HL-60 (cell line): ENCODE results near the gene SSMEM1.

Experiments used
- GABPA ChIP-seq: IDR thresholded peaks from 2 replicates; pipeline ENCODE4 v1.6.1; 2012; ENCODE audit warnings: low read depth
- POLR2AphosphoS5 ChIP-seq: IDR thresholded peaks from 2 replicates; pipeline ENCODE4 v1.6.1; 2012; ENCODE audit warnings: low read depth
- SPI1 ChIP-seq: IDR thresholded peaks from 2 replicates; pipeline ENCODE4 v1.6.1; 2012; ENCODE audit warnings: low read depth, mild to moderate bottlenecking, borderline replicate concordance
- TF ChIP-seq, protein P1 (sequence below): IDR thresholded peaks from one replicate; pipeline ENCODE4 v1.5.1; 2011; ENCODE audit warnings: low read length, control low read depth, inconsistent platforms; ENCODE audit not compliant: insufficient read depth
- TF ChIP-seq, protein P2 (sequence below): IDR thresholded peaks from 2 replicates; pipeline ENCODE4 v1.6.1; 2012; ENCODE audit warnings: low read depth; ENCODE audit not compliant: insufficient replicate concordance

DNA sequence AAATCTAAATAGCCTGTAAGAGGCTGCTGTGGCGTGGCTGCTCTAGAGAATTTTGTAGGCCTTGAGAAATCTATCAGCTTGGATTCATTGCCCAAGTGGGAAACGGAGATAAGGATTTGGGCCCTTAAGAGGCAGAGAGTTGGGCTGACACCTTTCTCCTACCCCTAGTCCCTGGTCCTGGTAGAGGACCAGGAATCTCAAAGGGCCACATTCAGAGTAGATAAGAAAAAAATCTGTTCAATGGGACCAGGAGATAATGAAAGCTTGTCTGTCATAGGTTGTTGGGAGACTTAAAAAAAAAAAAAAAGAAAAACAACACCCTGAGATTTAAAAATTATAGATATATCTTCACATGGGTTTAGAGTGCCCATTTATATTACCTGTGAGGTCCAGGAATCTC is 20.3 kb upstream of the SSMEM1 start:
- TF ChIP-seq, protein P1, sequence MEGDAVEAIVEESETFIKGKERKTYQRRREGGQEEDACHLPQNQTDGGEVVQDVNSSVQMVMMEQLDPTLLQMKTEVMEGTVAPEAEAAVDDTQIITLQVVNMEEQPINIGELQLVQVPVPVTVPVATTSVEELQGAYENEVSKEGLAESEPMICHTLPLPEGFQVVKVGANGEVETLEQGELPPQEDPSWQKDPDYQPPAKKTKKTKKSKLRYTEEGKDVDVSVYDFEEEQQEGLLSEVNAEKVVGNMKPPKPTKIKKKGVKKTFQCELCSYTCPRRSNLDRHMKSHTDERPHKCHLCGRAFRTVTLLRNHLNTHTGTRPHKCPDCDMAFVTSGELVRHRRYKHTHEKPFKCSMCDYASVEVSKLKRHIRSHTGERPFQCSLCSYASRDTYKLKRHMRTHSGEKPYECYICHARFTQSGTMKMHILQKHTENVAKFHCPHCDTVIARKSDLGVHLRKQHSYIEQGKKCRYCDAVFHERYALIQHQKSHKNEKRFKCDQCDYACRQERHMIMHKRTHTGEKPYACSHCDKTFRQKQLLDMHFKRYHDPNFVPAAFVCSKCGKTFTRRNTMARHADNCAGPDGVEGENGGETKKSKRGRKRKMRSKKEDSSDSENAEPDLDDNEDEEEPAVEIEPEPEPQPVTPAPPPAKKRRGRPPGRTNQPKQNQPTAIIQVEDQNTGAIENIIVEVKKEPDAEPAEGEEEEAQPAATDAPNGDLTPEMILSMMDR: no peak
- TF ChIP-seq, protein P2, sequence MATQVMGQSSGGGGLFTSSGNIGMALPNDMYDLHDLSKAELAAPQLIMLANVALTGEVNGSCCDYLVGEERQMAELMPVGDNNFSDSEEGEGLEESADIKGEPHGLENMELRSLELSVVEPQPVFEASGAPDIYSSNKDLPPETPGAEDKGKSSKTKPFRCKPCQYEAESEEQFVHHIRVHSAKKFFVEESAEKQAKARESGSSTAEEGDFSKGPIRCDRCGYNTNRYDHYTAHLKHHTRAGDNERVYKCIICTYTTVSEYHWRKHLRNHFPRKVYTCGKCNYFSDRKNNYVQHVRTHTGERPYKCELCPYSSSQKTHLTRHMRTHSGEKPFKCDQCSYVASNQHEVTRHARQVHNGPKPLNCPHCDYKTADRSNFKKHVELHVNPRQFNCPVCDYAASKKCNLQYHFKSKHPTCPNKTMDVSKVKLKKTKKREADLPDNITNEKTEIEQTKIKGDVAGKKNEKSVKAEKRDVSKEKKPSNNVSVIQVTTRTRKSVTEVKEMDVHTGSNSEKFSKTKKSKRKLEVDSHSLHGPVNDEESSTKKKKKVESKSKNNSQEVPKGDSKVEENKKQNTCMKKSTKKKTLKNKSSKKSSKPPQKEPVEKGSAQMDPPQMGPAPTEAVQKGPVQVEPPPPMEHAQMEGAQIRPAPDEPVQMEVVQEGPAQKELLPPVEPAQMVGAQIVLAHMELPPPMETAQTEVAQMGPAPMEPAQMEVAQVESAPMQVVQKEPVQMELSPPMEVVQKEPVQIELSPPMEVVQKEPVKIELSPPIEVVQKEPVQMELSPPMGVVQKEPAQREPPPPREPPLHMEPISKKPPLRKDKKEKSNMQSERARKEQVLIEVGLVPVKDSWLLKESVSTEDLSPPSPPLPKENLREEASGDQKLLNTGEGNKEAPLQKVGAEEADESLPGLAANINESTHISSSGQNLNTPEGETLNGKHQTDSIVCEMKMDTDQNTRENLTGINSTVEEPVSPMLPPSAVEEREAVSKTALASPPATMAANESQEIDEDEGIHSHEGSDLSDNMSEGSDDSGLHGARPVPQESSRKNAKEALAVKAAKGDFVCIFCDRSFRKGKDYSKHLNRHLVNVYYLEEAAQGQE: no peak
- TF ChIP-seq POLR2AphosphoS5 (no peak), GABPA (no peak), SPI1 (no peak)
